SK-N-SH (cell line): ENCODE measurements around the gene ZNF532.

ENCODE experiments used
- CTCF ChIP-seq: fragments of 200-600 bp; sonication (generic); IDR thresholded peaks from 2 replicates; pipeline ENCODE4 v1.6.1; 2017; ENCODE audit warnings: antibody characterized with exemption, mild to moderate bottlenecking, moderate library complexity
- EP300 ChIP-seq, 2 experiments: IDR thresholded peaks; 2 replicates each; pipeline versions ENCODE4 v1.4.0 to v1.6.1; 2012; ENCODE audit warnings: borderline replicate concordance in 1 of 2, low read depth in 1 of 2, low read length in 1 of 2
- EZH2phosphoT487 ChIP-seq: fragments of 200-600 bp; sonication (generic); IDR thresholded peaks from 2 replicates; pipeline ENCODE4 v1.6.1; 2017; ENCODE audit warnings: low read depth, mixed run types, mild to moderate bottlenecking, antibody characterized with exemption, moderate library complexity, borderline replicate concordance
- GABPA ChIP-seq: IDR thresholded peaks from 2 replicates; pipeline ENCODE4 v1.4.0; 2012; ENCODE audit warnings: low read depth, mild to moderate bottlenecking
- MAX ChIP-seq: IDR thresholded peaks from 2 replicates; pipeline ENCODE4 v1.4.0; 2012; ENCODE audit warnings: low read depth
- POLR2AphosphoS5 ChIP-seq: IDR thresholded peaks from 2 replicates; pipeline ENCODE4 v1.6.1; 2012; ENCODE audit warnings: low read depth, low read length
- RAD21 ChIP-seq: IDR thresholded peaks from 2 replicates; pipeline ENCODE4 v1.6.1; 2012; ENCODE audit warnings: mild to moderate bottlenecking, low read length
- RCOR1 ChIP-seq: fragments of 150-350 bp; IDR thresholded peaks from 2 replicates; pipeline ENCODE4 v1.6.1; 2017; ENCODE audit warnings: antibody characterized with exemption, low read length
- REST ChIP-seq: IDR thresholded peaks from 2 replicates; pipeline ENCODE4 v1.6.1; 2012; ENCODE audit warnings: mild to moderate bottlenecking, low read depth, low read length, moderate library complexity
- TAF1 ChIP-seq: IDR thresholded peaks from 2 replicates; pipeline ENCODE4 v1.6.1; 2012; ENCODE audit warnings: low read depth, mild to moderate bottlenecking, low read length, moderate library complexity, borderline replicate concordance
- TEAD4 ChIP-seq: IDR thresholded peaks from 2 replicates; pipeline ENCODE4 v1.4.0; 2012; ENCODE audit warnings: mild to moderate bottlenecking, borderline replicate concordance; ENCODE audit not compliant: insufficient read depth
- ZBTB33 ChIP-seq: IDR thresholded peaks from 2 replicates; pipeline ENCODE4 v1.4.0; 2012; ENCODE audit warnings: low read depth, borderline replicate concordance

- TF ChIP-seq RCOR1, result no peak
- TF ChIP-seq CTCF, result no peak
- TF ChIP-seq MAX, result no peak
- TF ChIP-seq EP300 (IDR thresholded peaks at IDR 0.05; ENCODE audit: borderline replicate concordance in 1 of 2, low read depth in 1 of 2, low read length in 1 of 2), result no peak
- TF ChIP-seq POLR2AphosphoS5, result no peak
- no peak for TF ChIP-seq TAF1
- no peak for TF ChIP-seq GABPA
- TF ChIP-seq ZBTB33, result no peak
- TF ChIP-seq TEAD4, result no peak
- no peak for TF ChIP-seq EZH2phosphoT487
- no peak for TF ChIP-seq REST
- no peak for TF ChIP-seq RAD21
Observed at GRCh38 chr18:59001721-59002120, 137.0 kb downstream of the ZNF532 start.
